ENCODE results near the gene MORN4. TPM values are rescaled to one million over a fixed set of nuclear protein-coding genes. Genes with fewer than 3 reads are reported as not detected.

The MORN4 gene
- polyA plus RNA-seq, 4 donors = 4.0 to 15.5 TPM; not detected in 2

- Histone ChIP-seq H3K4me1 (ENCODE audit: control insufficient read depth in 3 of 3, insufficient read depth in 2 of 3, low read depth in 1 of 3, low read length in 2 of 3) (peaks cover 0 to 11% (median 0%) of the 10 kb centered on the region in 3 donors), H3K27ac (ENCODE audit: low read depth in 1 of 3, low read length in 2 of 3) (no peak overlapping the region), H3K4me3 (ENCODE audit: low read depth in 1 of 3, low read length in 3 of 3) (no peak overlapping the region), H3K27me3 (ENCODE audit: control insufficient read depth in 3 of 3, insufficient read depth in 3 of 3, low read length in 3 of 3) (no peaks in the 10 kb centered on the region), H3K36me3 (ENCODE audit: control insufficient read depth in 3 of 3, insufficient read depth in 2 of 3, low read depth in 1 of 3, low read length in 3 of 3) (peaks cover 0 to 20% (median 0%) of the 10 kb centered on the region in 3 donors), H3K9me3 (ENCODE audit: control insufficient read depth in 2 of 2, insufficient read depth in 1 of 2, low read depth in 1 of 2, low read length in 1 of 2) (no peaks in the 10 kb centered on the region)
- 57 to 81% (median 57%) methylated on average over 3 of the region's 3 CpGs for WGBS, 3 donors
- FAIRE-seq = no peak
- DNase-seq = peak; percentile 33 to 50
Observed at GRCh38 chr10:97571622-97572021, 61.7 kb downstream of the MORN4 start.

DNA sequence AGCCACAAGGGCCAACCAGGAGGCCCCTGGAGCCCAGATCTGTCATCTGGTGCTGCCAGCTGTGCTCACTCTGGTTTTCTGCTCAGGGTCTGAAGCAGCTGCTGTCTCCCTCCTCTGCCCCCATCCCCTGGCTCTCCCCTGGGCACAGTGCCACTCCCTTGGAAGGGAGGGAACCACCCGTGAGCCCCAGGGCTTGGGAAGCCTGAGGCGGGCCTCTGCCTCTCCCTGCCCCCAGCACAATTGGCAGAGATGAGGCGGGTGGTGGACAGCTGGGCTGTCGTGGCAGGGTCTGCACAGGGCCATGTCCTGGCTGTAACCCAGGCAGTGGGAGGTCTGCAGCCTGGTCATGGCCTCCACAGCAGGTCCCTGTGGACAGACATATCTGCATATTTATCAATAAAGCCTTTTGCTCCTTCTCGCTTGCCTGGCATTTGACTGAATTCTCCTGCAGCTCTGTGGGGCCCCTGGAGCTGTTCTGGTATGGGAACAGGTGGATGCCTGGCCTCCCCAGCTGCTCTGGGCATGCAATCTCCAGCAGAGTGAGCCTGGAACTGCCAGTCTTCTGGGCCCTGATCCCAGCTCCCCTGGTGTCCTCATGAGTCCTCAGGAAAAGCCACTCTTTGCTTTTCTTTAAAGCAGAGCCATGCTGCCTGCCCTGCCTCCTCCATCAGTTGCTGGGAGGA lies 62.4 kb downstream of the MORN4 start:
- no peak overlapping the region for H3K27ac ChIP-seq (ENCODE audit: low read depth in 1 of 3, low read length in 2 of 3)
- no peak for FAIRE-seq
- peaks cover 0 to 11% (median 0%) of the 10 kb centered on the region in 3 donors for H3K4me1 ChIP-seq (ENCODE audit: control insufficient read depth in 3 of 3, insufficient read depth in 2 of 3, low read depth in 1 of 3, low read length in 2 of 3)
- WGBS, 3 donors = 84 to 88% (median 84%) methylated on average over 5 of the region's 5 CpGs
- no peaks in the 10 kb centered on the region for H3K9me3 ChIP-seq (ENCODE audit: control insufficient read depth in 2 of 2, insufficient read depth in 1 of 2, low read depth in 1 of 2, low read length in 1 of 2)
- H3K4me3 ChIP-seq (ENCODE audit: low read depth in 1 of 3, low read length in 3 of 3) = no peak overlapping the region
- peaks cover 0 to 20% (median 0%) of the 10 kb centered on the region in 3 donors for H3K36me3 ChIP-seq (ENCODE audit: control insufficient read depth in 3 of 3, insufficient read depth in 2 of 3, low read depth in 1 of 3, low read length in 3 of 3)
- no peaks in the 10 kb centered on the region for H3K27me3 ChIP-seq (ENCODE audit: control insufficient read depth in 3 of 3, insufficient read depth in 3 of 3, low read length in 3 of 3)
- DNase-seq = no peak

DNA sequence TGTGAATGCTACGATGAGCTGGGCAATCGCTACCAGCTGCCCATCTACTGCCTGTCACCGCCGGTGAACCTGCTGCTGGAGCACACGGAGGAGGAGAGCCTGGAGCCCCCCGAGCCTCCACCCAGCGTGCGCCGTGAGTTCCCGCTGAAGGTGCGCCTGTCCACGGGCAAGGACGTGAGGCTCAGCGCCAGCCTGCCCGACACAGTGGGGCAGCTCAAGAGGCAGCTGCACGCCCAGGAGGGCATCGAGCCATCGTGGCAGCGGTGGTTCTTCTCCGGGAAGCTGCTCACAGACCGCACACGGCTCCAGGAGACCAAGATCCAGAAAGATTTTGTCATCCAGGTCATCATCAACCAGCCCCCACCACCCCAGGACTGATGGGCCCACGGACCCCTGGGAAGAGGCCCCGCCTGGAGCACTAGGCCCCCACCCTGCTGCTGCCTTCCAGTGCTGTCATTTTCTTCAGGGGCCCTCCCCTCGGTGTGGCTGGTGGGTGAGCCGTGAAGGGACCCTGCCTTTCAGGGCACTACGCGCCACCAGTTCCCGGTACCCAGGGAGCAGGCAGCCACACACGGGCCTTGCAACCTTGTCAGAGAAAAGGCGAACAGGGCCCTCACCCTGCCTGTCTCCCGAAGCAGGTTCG lies 63.0 kb downstream of the MORN4 start:
- H3K27me3 ChIP-seq (ENCODE audit: control insufficient read depth in 3 of 3, insufficient read depth in 3 of 3, low read length in 3 of 3) = no peaks in the 10 kb centered on the region
- DNase-seq (no peak), FAIRE-seq (no peak)
- H3K36me3 ChIP-seq (ENCODE audit: control insufficient read depth in 3 of 3, insufficient read depth in 2 of 3, low read depth in 1 of 3, low read length in 3 of 3) = peaks cover 0 to 20% (median 0%) of the 10 kb centered on the region in 3 donors
- H3K4me1 ChIP-seq (ENCODE audit: control insufficient read depth in 3 of 3, insufficient read depth in 2 of 3, low read depth in 1 of 3, low read length in 2 of 3) = peaks cover 0 to 11% (median 0%) of the 10 kb centered on the region in 3 donors
- 92 to 94% (median 94%) methylated on average over 33 of the region's 33 CpGs for WGBS, 3 donors
- no peaks in the 10 kb centered on the region for H3K9me3 ChIP-seq (ENCODE audit: control insufficient read depth in 2 of 2, insufficient read depth in 1 of 2, low read depth in 1 of 2, low read length in 1 of 2)
- H3K4me3 ChIP-seq (ENCODE audit: low read depth in 1 of 3, low read length in 3 of 3) = no peak overlapping the region
- no peak overlapping the region for H3K27ac ChIP-seq (ENCODE audit: low read depth in 1 of 3, low read length in 2 of 3)

DNA sequence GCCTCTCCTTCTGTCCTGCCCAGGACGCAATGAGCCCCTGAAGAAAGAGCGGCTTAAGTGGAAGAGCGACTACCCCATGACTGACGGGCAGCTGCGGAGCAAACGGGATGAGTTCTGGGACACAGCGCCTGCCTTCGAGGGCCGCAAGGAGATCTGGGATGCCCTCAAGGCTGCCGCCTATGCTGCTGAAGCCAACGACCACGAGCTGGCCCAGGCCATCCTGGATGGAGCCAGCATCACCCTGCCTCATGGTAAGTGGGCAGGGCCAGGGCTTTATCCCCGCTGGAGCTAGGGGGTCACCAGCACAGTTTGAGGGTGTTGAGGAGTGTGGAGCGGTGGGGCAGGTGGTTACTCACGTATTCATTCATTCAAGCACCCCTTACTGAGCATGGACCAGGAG lies 65.4 kb downstream of the MORN4 start:
- no peak overlapping the region for H3K4me3 ChIP-seq (ENCODE audit: low read depth in 1 of 3, low read length in 3 of 3)
- H3K9me3 ChIP-seq (ENCODE audit: control insufficient read depth in 2 of 2, insufficient read depth in 1 of 2, low read depth in 1 of 2, low read length in 1 of 2) = no peaks in the 10 kb centered on the region
- WGBS, 3 donors = 92 to 94% (median 93%) methylated on average over 15 of the region's 15 CpGs
- FAIRE-seq (no peak), DNase-seq (no peak)
- H3K36me3 ChIP-seq (ENCODE audit: control insufficient read depth in 3 of 3, insufficient read depth in 2 of 3, low read depth in 1 of 3, low read length in 3 of 3) = peaks cover 0 to 20% (median 0%) of the 10 kb centered on the region in 3 donors
- peaks cover 0 to 11% (median 0%) of the 10 kb centered on the region in 3 donors for H3K4me1 ChIP-seq (ENCODE audit: control insufficient read depth in 3 of 3, insufficient read depth in 2 of 3, low read depth in 1 of 3, low read length in 2 of 3)
- no peak overlapping the region for H3K27ac ChIP-seq (ENCODE audit: low read depth in 1 of 3, low read length in 2 of 3)
- no peaks in the 10 kb centered on the region for H3K27me3 ChIP-seq (ENCODE audit: control insufficient read depth in 3 of 3, insufficient read depth in 3 of 3, low read length in 3 of 3)

DNA sequence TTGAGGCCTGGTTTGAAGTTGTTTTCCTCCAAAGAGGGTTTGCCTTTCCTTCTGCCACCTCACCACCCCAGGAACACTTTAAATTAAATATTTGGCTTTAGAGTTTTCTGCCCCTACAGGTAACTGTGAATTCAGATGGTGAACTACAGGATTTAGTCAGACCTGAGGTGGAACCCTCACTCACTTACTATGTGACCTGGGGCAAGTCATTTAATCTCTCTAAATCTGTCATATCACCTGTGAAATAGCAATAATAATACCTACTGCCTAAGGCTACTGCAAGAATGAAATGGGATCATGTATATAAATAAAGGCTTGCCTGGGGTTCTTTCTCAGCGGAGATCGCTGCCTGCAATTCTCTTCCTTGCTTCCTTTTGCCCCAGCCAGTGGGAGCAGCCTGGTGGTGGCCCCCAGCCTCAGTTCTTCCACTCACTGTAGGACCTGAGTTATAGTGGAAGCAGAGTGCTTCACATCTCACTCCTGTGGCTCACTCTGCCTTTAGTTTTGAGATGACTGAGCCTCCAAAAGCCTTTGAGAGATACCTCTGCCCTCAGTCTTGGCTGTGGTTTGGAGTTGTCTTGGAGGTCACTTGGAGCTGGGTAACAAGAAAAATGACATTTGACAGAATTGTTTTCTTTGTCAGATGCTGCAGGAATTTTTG lies 66.8 kb downstream of the MORN4 start:
- H3K27me3 ChIP-seq (ENCODE audit: control insufficient read depth in 3 of 3, insufficient read depth in 3 of 3, low read length in 3 of 3) = no peaks in the 10 kb centered on the region
- no peak for DNase-seq
- WGBS, 3 donors = 79 to 97% (median 85%) methylated on average over 2 of the region's 2 CpGs

GRCh38 chr10:97564776-97565175 lies 68.5 kb downstream of the MORN4 start:
- H3K36me3 ChIP-seq (ENCODE audit: control insufficient read depth in 3 of 3, insufficient read depth in 2 of 3, low read depth in 1 of 3, low read length in 3 of 3) = peaks cover 0 to 9% (median 0%) of the 10 kb centered on the region in 3 donors
- FAIRE-seq = no peak
- no peaks in the 10 kb centered on the region for H3K27me3 ChIP-seq (ENCODE audit: control insufficient read depth in 3 of 3, insufficient read depth in 3 of 3, low read length in 3 of 3)
- H3K4me3 ChIP-seq (ENCODE audit: low read depth in 1 of 3, low read length in 3 of 3) = no peak overlapping the region
- H3K9me3 ChIP-seq (ENCODE audit: control insufficient read depth in 2 of 2, insufficient read depth in 1 of 2, low read depth in 1 of 2, low read length in 1 of 2) = peaks cover 0 to 8% of the 10 kb centered on the region in 2 donors
- 71 to 86% (median 76%) methylated on average over 4 of the region's 4 CpGs for WGBS, 3 donors
- H3K4me1 ChIP-seq (ENCODE audit: control insufficient read depth in 3 of 3, insufficient read depth in 2 of 3, low read depth in 1 of 3, low read length in 2 of 3) = no peaks in the 10 kb centered on the region
- no peak for DNase-seq
- H3K27ac ChIP-seq (ENCODE audit: low read depth in 1 of 3, low read length in 2 of 3) = no peak overlapping the region

More for the DNA sequence above, 66.8 kb downstream of the MORN4 start:
- H3K27ac ChIP-seq (ENCODE audit: low read depth in 1 of 3, low read length in 2 of 3) = no peak overlapping the region
- peaks cover 0 to 4% (median 0%) of the 10 kb centered on the region in 3 donors for H3K4me1 ChIP-seq (ENCODE audit: control insufficient read depth in 3 of 3, insufficient read depth in 2 of 3, low read depth in 1 of 3, low read length in 2 of 3)
- FAIRE-seq = no peak
- H3K9me3 ChIP-seq (ENCODE audit: control insufficient read depth in 2 of 2, insufficient read depth in 1 of 2, low read depth in 1 of 2, low read length in 1 of 2) = peaks cover 0 to 8% of the 10 kb centered on the region in 2 donors
- H3K36me3 ChIP-seq (ENCODE audit: control insufficient read depth in 3 of 3, insufficient read depth in 2 of 3, low read depth in 1 of 3, low read length in 3 of 3) = peaks cover 0 to 20% (median 0%) of the 10 kb centered on the region in 3 donors
- H3K4me3 ChIP-seq (ENCODE audit: low read depth in 1 of 3, low read length in 3 of 3) = no peak overlapping the region

Other genes with a start within 250 kb of the MORN4 start
- 10 to 100 TPM in 2 of 4 donors, 1 to 10 TPM in 2; 6.0 to 24.5 (median 12.5) TPM for gene RRP12, start 232.2 kb downstream of the MORN4 start, polyA plus RNA-seq
- 100 to 1,000 TPM; 129 to 300 (median 235) TPM for gene PGAM1, start 207.3 kb downstream of the MORN4 start, polyA plus RNA-seq
- gene EXOSC1, start 187.5 kb downstream of the MORN4 start, polyA plus RNA-seq = 10 to 100 TPM; 33.8 to 47.1 (median 37.9) TPM
- gene ZDHHC16, start 187.3 kb downstream of the MORN4 start, polyA plus RNA-seq = 10 to 100 TPM; 17.0 to 36.0 (median 28.9) TPM
- gene MMS19, start 135.1 kb downstream of the MORN4 start, polyA plus RNA-seq = 10 to 100 TPM; 44.7 to 55.3 (median 50.5) TPM
- gene UBTD1, start 134.6 kb downstream of the MORN4 start, polyA plus RNA-seq = 1 to 10 TPM; 1.1 to 7.6 (median 4.8) TPM
- gene ANKRD2, start 60.7 kb downstream of the MORN4 start, polyA plus RNA-seq = 1 to 10 TPM in 2 of 4 donors, under 1 TPM in 2; 0.04 to 8.6 (median 2.0) TPM
- gene HOGA1, start 49.1 kb downstream of the MORN4 start, polyA plus RNA-seq = 10 to 100 TPM in 1 of 4 donors, under 1 TPM in 3; 0.45 to 12.1 (median 0.66) TPM
- gene C10orf62, start 43.8 kb downstream of the MORN4 start, polyA plus RNA-seq = under 1 TPM in 1 of 4 donors, not detected in 3; 0.41 TPM
- 10 to 100 TPM in 3 of 4 donors, 1 to 10 TPM in 1; 9.5 to 34.0 (median 12.0) TPM for gene PI4K2A, start 7.2 kb upstream of the MORN4 start, polyA plus RNA-seq
- 10 to 100 TPM; 18.2 to 64.9 (median 46.8) TPM for gene AVPI1, start 53.7 kb upstream of the MORN4 start, polyA plus RNA-seq
- gene MARVELD1, start 80.2 kb upstream of the MORN4 start, polyA plus RNA-seq = 10 to 100 TPM in 2 of 4 donors, 1 to 10 TPM in 2; 1.6 to 35.2 (median 10.2) TPM
- 10 to 100 TPM; 21.6 to 53.9 (median 29.7) TPM for gene ZFYVE27, start 103.6 kb upstream of the MORN4 start, polyA plus RNA-seq
- 100 to 1,000 TPM in 1 of 4 donors, 10 to 100 TPM in 3; 12.7 to 110 (median 53.8) TPM for gene SFRP5, start 138.5 kb upstream of the MORN4 start, polyA plus RNA-seq
- 1 to 10 TPM; 1.9 to 5.3 (median 4.0) TPM for gene GOLGA7B, start 216.3 kb upstream of the MORN4 start, polyA plus RNA-seq

Measured in small intestine (tissue), 7 donors.